K562 (cell line): ENCODE measurements around the gene AGFG2. TPM values are rescaled to one million over a fixed set of nuclear protein-coding genes. Genes with fewer than 3 reads are reported as not detected.

Experiments
- ATAC-seq: fragments of 200-7000 bp; cut with Tn5 transposase; 3 replicates; pipeline ENCODE4 v1.9.1; 2020; ENCODE audit warnings: moderate library complexity
- BruUV-seq: library from RNA; stranded (reverse); fragments of 400-500 nt; replicated peaks from 2 replicates; lab custom pipeline; 2021; lab: Mats Ljungman, UMichigan
- CTCF ChIA-PET: fragments of 300-600 bp; formaldehyde crosslinking; extraction: SDS; loops from one replicate; lab custom pipeline; 2021; ENCODE audit warnings: low intra/inter-chr PET ratio; lab: Yijun Ruan, JAX
- POLR2A ChIA-PET: fragments of 300-600, 350-650 bp; sonication (Branson Sonifier 250); formaldehyde crosslinking; extraction: SDS; loops from one replicate; lab custom pipeline; 2021; ENCODE audit warnings: antibody characterized with exemption, inconsistent platforms; lab: Yijun Ruan, JAX
- DNase-seq, 4 experiments: peaks; one replicate each; pipeline versions ENCODE4 v3.0.0 to v3.0.0-alpha.2; 2011 to 2018; ENCODE audit warnings: low spot score in 3 of 4, mixed read lengths in 3 of 4; ENCODE audit errors: extremely low read depth in 1 of 4
- FAIRE-seq: peaks from 2 replicates; lab custom pipeline; 2011; peaks lifted over from hg19 to GRCh38; lab: Jason Lieb, UNC
- H2AFZ ChIP-seq: 2 replicates; pipeline ENCODE4 v1.6.0; 2011; ENCODE audit warnings: low read depth, low read length, control low read depth, inconsistent platforms
- H3K27ac ChIP-seq: fragments of 200-600 bp; 3 replicates; pipeline ENCODE4 v1.8.0; 2011; ENCODE audit warnings: low read depth, mild to moderate bottlenecking, control low read depth, inconsistent platforms, low read length, moderate library complexity, mixed read lengths; ENCODE audit errors: extremely low read depth
- H3K27me3 ChIP-seq, 2 experiments: fragments of 300-600 bp in 1 of 2; 2 replicates in 1 of 2; 3 replicates in 1 of 2; pipeline versions ENCODE4 v1.6.0 to v1.8.0; 2011; ENCODE audit warnings: inconsistent platforms in 2 of 2, low read length in 2 of 2, mild to moderate bottlenecking in 1 of 2, mixed read lengths in 1 of 2, moderate library complexity in 1 of 2; ENCODE audit not compliant: control insufficient read depth in 2 of 2, insufficient read depth in 2 of 2
- H3K36me3 ChIP-seq: fragments of 300-600 bp; 3 replicates; pipeline ENCODE4 v1.8.0; 2011; ENCODE audit warnings: mild to moderate bottlenecking, low read length, inconsistent platforms; ENCODE audit not compliant: control insufficient read depth, insufficient read depth
- H3K4me1 ChIP-seq, 2 experiments: fragments of 200-600 bp in 1 of 2; replicated peaks in 1 of 2; 2 replicates in 1 of 2; 3 replicates in 1 of 2; pipeline versions ENCODE4 v1.5.1 to v1.8.0; 2011; ENCODE audit warnings: inconsistent platforms in 2 of 2, low read length in 2 of 2, mild to moderate bottlenecking in 1 of 2, mixed read lengths in 1 of 2, moderate library complexity in 1 of 2; ENCODE audit not compliant: control insufficient read depth in 2 of 2, insufficient read depth in 2 of 2
- H3K4me2 ChIP-seq: 2 replicates; pipeline ENCODE4 v1.6.1; 2011; ENCODE audit warnings: low read length, control low read depth, inconsistent platforms, mixed read lengths; ENCODE audit not compliant: insufficient read depth
- H3K4me3 ChIP-seq: fragments of 200-600 bp; sonication (generic), shearing (Covaris generic); 2 replicates; pipeline ENCODE4 v1.5.1; 2016; ENCODE audit warnings: control low read depth, inconsistent platforms
- H3K79me2 ChIP-seq: fragments of 200-600 bp; 3 replicates; pipeline ENCODE4 v1.8.0; 2011; ENCODE audit warnings: low read length, inconsistent platforms; ENCODE audit not compliant: control insufficient read depth, insufficient read depth
- H3K9ac ChIP-seq, 2 experiments: 2 replicates each; pipeline versions ENCODE4 v1.6.0 to v1.6.1; 2011; ENCODE audit warnings: low read depth in 2 of 2, low read length in 2 of 2, control low read depth in 1 of 2, inconsistent platforms in 1 of 2, mild to moderate bottlenecking in 1 of 2, mixed read lengths in 1 of 2; ENCODE audit not compliant: insufficient read depth in 1 of 2
- H3K9me1 ChIP-seq: one replicate; pipeline ENCODE4 v1.6.0; 2011; ENCODE audit warnings: inconsistent platforms, mild to moderate bottlenecking, low read length, moderate library complexity; ENCODE audit not compliant: control insufficient read depth, insufficient read depth
- H3K9me3 ChIP-seq: replicated peaks from 2 replicates; pipeline ENCODE4 v1.5.1; 2011; ENCODE audit warnings: low read depth, low read length, inconsistent platforms; ENCODE audit not compliant: control insufficient read depth, insufficient read depth
- H4K20me1 ChIP-seq: replicated peaks from 2 replicates; pipeline ENCODE4 v1.6.1; 2011; ENCODE audit warnings: low read length, inconsistent platforms, mixed read lengths; ENCODE audit not compliant: control insufficient read depth, insufficient read depth
- BMI1 ChIP-seq: fragments of 150-350 bp; IDR thresholded peaks from 2 replicates; pipeline ENCODE4 v1.6.1; 2014; ENCODE audit warnings: low read length
- CBX3 ChIP-seq, 2 experiments: IDR thresholded peaks; 1 replicate in 1 of 2; 2 replicates in 1 of 2; pipeline ENCODE4 v1.6.1; 2012; ENCODE audit warnings: inconsistent platforms in 2 of 2, low read length in 2 of 2, borderline replicate concordance in 1 of 2, control low read depth in 1 of 2
- FOXA1 ChIP-seq: fragments of 450-650 bp; IDR thresholded peaks from 2 replicates; pipeline ENCODE4 v1.6.1; 2016; ENCODE audit warnings: mild to moderate bottlenecking, borderline replicate concordance
- GATAD2A ChIP-seq: fragments of 450-650 bp; IDR thresholded peaks from 2 replicates; pipeline ENCODE4 v1.6.1; 2017
- NBN ChIP-seq: fragments of 450-650 bp; IDR thresholded peaks from 2 replicates; pipeline ENCODE4 v1.6.1; 2016; ENCODE audit warnings: low read depth, mild to moderate bottlenecking
- PPARD ChIP-seq: fragments of 250-450 bp; sonication (Bioruptor Pico); IDR thresholded peaks from 2 replicates; pipeline ENCODE4 v1.8.0; 2022; ENCODE audit warnings: inconsistent platforms, mild to moderate bottlenecking, moderate library complexity
- RCOR1 ChIP-seq, 2 experiments: IDR thresholded peaks; 2 replicates each; pipeline ENCODE4 v1.6.1; 2012; ENCODE audit warnings: low read depth in 2 of 2, low read length in 2 of 2, borderline replicate concordance in 1 of 2, improper control_type of control experiment in 1 of 2
- RREB1 ChIP-seq: fragments of 250-450 bp; sonication (Bioruptor Pico); IDR thresholded peaks from 2 replicates; pipeline ENCODE4 v1.4.0; 2020
- WGBS: fragments of 100-300 bp; shearing (Covaris generic); methylation state at CpG from one replicate; pipeline ENCODE4 v1.1.6; 2016; ENCODE audit warnings: low coverage, mixed read lengths; ENCODE audit not compliant: insufficient coverage; ENCODE audit errors: missing lambda C conversion rate; 5-methylcytosine and 5-hydroxymethylcytosine counted together
- in situ Hi-C: fragments of 300-500 bp; cut with MboI; formaldehyde crosslinking; loops from 4 replicates; pipeline ENCODE4 v1.15.0; 2018; ENCODE audit warnings: inconsistent platforms, mixed read lengths
- intact Hi-C: fragments of 100-400 bp; cut with micrococcal nuclease; formaldehyde crosslinking; loops from 2 replicates; pipeline ENCODE4 v1.14.2; 2022
- polyA plus RNA-seq, 8 experiments: library from polyadenylated mRNA; depleted of rRNA in 4 of 8; stranded (reverse) in 5 of 8; unstranded in 3 of 8; fragments of >200 nt; fragmentation: Nextera tagmentation in 2 of 8; fragmentation: Illumina TruSeq in 1 of 8; extraction: Ambion mirVana in 2 of 8; extraction: Trizol in 1 of 8; gene quantifications; 2 replicates each; pipeline versions ENCODE4 v1.2.1 to v1.2.3, GENCODE V29; 2011 to 2014; ENCODE audit warnings: inconsistent platforms in 1 of 8, missing spikeins in 1 of 8
- total RNA-seq, 7 experiments: library from RNA; depleted of rRNA in 6 of 7; stranded (reverse); fragments of >200 nt in 6 of 7; fragmentation: Illumina TruSeq in 2 of 7; extraction: Trizol in 2 of 7; gene quantifications; 2 replicates each; pipeline versions ENCODE4 v1.2.1 to v1.2.3, GENCODE V29; 2011 to 2021; ENCODE audit warnings: low replicate concordance in 1 of 7

AGFG2 gene
- total and polyA plus RNA-seq, 9 of the 15 experiments (the other 6 are each of a cell fraction or from before 2014, with no cell fraction given) = 0.31 to 23.1 (median 6.5) TPM

- Histone ChIP-seq H3K4me1 (peaks cover 36 to 58% of the 10 kb centered on the region in 2 experiments), H3K9me3 (no peaks in the 10 kb centered on the region), H2AFZ (no peak overlapping the region; the same call in 1 of the 2 replicates), H3K79me2 (peaks cover 5% of the 10 kb centered on the region; the same call in 1 of the 3 replicates), H3K9ac (peak overlapping the region in 1 of 2 experiments; percentile 90; a peak in 2 of 4 replicates), H3K36me3 (no peaks in the 10 kb centered on the region), H3K4me2 (no peak overlapping the region), H3K27ac (no peak overlapping the region), H3K27me3 (no peaks in the 10 kb centered on the region), H3K9me1 (peaks cover 5% of the 10 kb centered on the region), H4K20me1 (no peaks in the 10 kb centered on the region), H3K4me3 (no peak overlapping the region)
- no TSS peak for BruUV-seq
- FAIRE-seq = no peak
- in situ Hi-C loops = no loop called here
- POLR2A ChIA-PET = interaction anchor here (0.6 to 1.6 kb wide), 2 partner anchors 10 to 20 kb away, joined by 3 to 8 read pairs; partner anchors contain the start of genes FBXO24 and LRCH4
- TF ChIP-seq CBX3 (IDR thresholded peaks at IDR 0.05; ENCODE audit: borderline replicate concordance in 1 of 2, low read length in 2 of 2) (no peak), RCOR1 (IDR thresholded peaks at IDR 0.05; ENCODE audit: borderline replicate concordance in 1 of 2, low read depth in 2 of 2, low read length in 2 of 2) (no peak), FOXA1 (no peak), PPARD (no peak), BMI1 (no peak), NBN (no peak), RREB1 (CRISPR knock-in tag) (no peak), GATAD2A (no peak)
- no peak for ATAC-seq
- no peak for DNase-seq
- 84% methylated on average over 12 of the region's 12 CpGs for WGBS
- CTCF ChIA-PET = interaction anchor here (1.0 kb wide), 2 partner anchors 47 to 85 kb away, joined by 3 to 4 read pairs; no protein-coding TSS in a partner anchor
- intact Hi-C loops = no loop called here
Measured at GRCh38 chr7:100606313-100606712, 67.3 kb downstream of the AGFG2 start.
